Measurements from ENCODE around the gene RASAL2.
"Not testable (repeated sequence)": the region's sequence is repeated elsewhere in the genome, so short reads cannot be mapped to it uniquely, and the experiment has no call there.

The RASAL2 gene

GRCh38 chr1:178345807-178346206 lies 251.9 kb downstream of the RASAL2 start:
- Histone ChIP-seq H3K4me1 (ENCODE audit: insufficient read depth, low read length) (peaks cover 49% of the 10 kb centered on the region), H3K27me3 (ENCODE audit: insufficient read depth, low read length) (no peaks in the 10 kb centered on the region), H3K9me3 (ENCODE audit: insufficient read depth, low read depth, low read length) (0 out of 2 replicates have a peak, but pooled peaks cover 4% of the 10 kb centered on the region), H3K27ac (ENCODE audit: low read depth, low read length) (no peak overlapping the region), H3K4me3 (ENCODE audit: low read length) (no peak overlapping the region), H3K9ac (ENCODE audit: low read depth, low read length) (no peak overlapping the region), H3K36me3 (ENCODE audit: insufficient read depth, low read length) (no peaks in the 10 kb centered on the region)
- 83% methylated on average over 1 of the region's 1 CpG for WGBS

GRCh38 chr1:178349801-178350200 lies 255.9 kb downstream of the RASAL2 start:
- Histone ChIP-seq H3K4me1 (ENCODE audit: insufficient read depth, low read length) (peaks cover 14% of the 10 kb centered on the region), H3K4me3 (ENCODE audit: low read length) (no peak overlapping the region), H3K27ac (ENCODE audit: low read depth, low read length) (no peak overlapping the region), H3K27me3 (ENCODE audit: insufficient read depth, low read length) (no peaks in the 10 kb centered on the region), H3K9me3 (ENCODE audit: insufficient read depth, low read depth, low read length) (0 out of 2 replicates have a peak, but pooled peaks cover 4% of the 10 kb centered on the region), H3K36me3 (ENCODE audit: insufficient read depth, low read length) (no peaks in the 10 kb centered on the region), H3K9ac (ENCODE audit: low read depth, low read length) (no peak overlapping the region)
- 72% methylated on average over 2 of the region's 3 CpGs for WGBS

GRCh38 chr1:178351911-178352310 lies 258.0 kb downstream of the RASAL2 start:
- not testable (repeated sequence) for H3K36me3 ChIP-seq (ENCODE audit: insufficient read depth, low read length); H3K27ac ChIP-seq (ENCODE audit: low read depth, low read length); H3K4me1 ChIP-seq (ENCODE audit: insufficient read depth, low read length); H3K4me3 ChIP-seq (ENCODE audit: low read length); H3K9ac ChIP-seq (ENCODE audit: low read depth, low read length); H3K27me3 ChIP-seq (ENCODE audit: insufficient read depth, low read length); H3K9me3 ChIP-seq (ENCODE audit: insufficient read depth, low read depth, low read length)
- WGBS: no CpG with 5 or more reads among the region's 1 CpG

DNA sequence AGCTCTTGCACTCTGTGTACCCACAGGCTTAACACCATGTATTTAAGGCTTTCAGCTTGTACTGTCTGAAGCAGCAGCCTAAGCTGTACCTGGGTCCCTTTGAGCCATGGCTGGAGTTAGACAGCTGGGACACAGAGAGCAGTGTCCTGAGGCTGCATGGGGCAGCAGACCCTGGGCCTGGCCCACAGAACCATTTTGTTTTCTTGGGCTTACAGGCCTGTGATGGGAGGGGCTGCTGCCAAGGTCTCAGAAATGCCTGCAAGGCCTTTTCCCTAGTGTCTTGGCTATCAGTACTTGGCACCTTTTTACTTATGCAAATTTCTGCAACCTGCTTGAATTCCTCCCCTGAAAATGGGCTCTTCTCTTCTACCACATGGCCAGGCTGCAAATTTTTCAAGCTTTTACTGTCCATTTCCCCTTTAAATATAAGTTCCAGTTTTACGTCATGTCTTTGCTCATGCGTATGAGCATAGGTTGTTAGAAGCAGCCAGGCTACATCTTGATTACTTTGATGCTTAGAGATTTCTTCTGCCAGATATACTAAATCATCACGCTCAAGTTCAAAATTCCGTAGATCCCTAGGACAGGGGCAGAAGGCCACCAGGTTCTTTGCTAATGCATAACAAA lies 259.0 kb downstream of the RASAL2 start:
- no peaks in the 10 kb centered on the region for H3K36me3 ChIP-seq (ENCODE audit: insufficient read depth, low read length)
- H3K4me3 ChIP-seq (ENCODE audit: low read length): no peak overlapping the region
- no peaks in the 10 kb centered on the region for H3K4me1 ChIP-seq (ENCODE audit: insufficient read depth, low read length)
- no peaks in the 10 kb centered on the region for H3K27me3 ChIP-seq (ENCODE audit: insufficient read depth, low read length)
- 94% methylated on average over 4 of the region's 4 CpGs for WGBS
- no peak overlapping the region for H3K27ac ChIP-seq (ENCODE audit: low read depth, low read length)
- H3K9me3 ChIP-seq (ENCODE audit: insufficient read depth, low read depth, low read length): no peaks in the 10 kb centered on the region
- no peak overlapping the region for H3K9ac ChIP-seq (ENCODE audit: low read depth, low read length)

DNA sequence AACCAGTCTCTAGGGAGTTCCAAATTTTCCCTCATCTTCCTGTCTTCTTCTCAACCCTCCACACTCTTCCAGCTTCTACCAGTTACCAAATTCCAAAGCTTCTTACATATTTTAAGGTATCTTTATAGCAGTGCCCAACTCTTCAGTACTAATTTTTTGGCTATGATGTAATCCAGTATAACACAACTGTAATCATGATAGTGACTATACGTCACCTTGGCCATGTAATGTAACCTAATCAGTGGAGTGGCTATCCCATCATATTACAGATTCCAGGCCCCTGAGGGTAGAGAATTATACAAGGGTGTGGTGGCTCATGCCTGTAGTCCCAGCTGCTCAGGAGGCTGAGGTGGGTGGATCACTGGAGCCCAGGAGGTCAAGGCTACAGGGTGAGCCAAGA lies 259.6 kb downstream of the RASAL2 start:
- Histone ChIP-seq H3K9me3 (ENCODE audit: insufficient read depth, low read depth, low read length) (no peaks in the 10 kb centered on the region), H3K27me3 (ENCODE audit: insufficient read depth, low read length) (no peaks in the 10 kb centered on the region), H3K4me1 (ENCODE audit: insufficient read depth, low read length) (no peaks in the 10 kb centered on the region), H3K9ac (ENCODE audit: low read depth, low read length) (no peak overlapping the region), H3K27ac (ENCODE audit: low read depth, low read length) (no peak overlapping the region), H3K4me3 (ENCODE audit: low read length) (no peak overlapping the region), H3K36me3 (ENCODE audit: insufficient read depth, low read length) (no peaks in the 10 kb centered on the region)
- WGBS: no CpG with 5 or more reads among the region's 1 CpG

GRCh38 chr1:178354816-178355215 lies 260.9 kb downstream of the RASAL2 start:
- no peaks in the 10 kb centered on the region for H3K4me1 ChIP-seq (ENCODE audit: insufficient read depth, low read length)
- no peaks in the 10 kb centered on the region for H3K9me3 ChIP-seq (ENCODE audit: insufficient read depth, low read depth, low read length)
- no peaks in the 10 kb centered on the region for H3K36me3 ChIP-seq (ENCODE audit: insufficient read depth, low read length)
- WGBS: 84% methylated on average over 2 of the region's 3 CpGs
- H3K27me3 ChIP-seq (ENCODE audit: insufficient read depth, low read length): no peaks in the 10 kb centered on the region
- no peak overlapping the region for H3K27ac ChIP-seq (ENCODE audit: low read depth, low read length)
- H3K9ac ChIP-seq (ENCODE audit: low read depth, low read length): no peak overlapping the region
- H3K4me3 ChIP-seq (ENCODE audit: low read length): no peak overlapping the region

- 95% methylated on average over 1 of the region's 1 CpG for WGBS
- H3K36me3 ChIP-seq (ENCODE audit: insufficient read depth, low read length): no peaks in the 10 kb centered on the region
Measured at GRCh38 chr1:178356299-178356698, 262.4 kb downstream of the RASAL2 start.

GRCh38 chr1:178358456-178358855 lies 264.6 kb downstream of the RASAL2 start:
- no peak overlapping the region for H3K4me3 ChIP-seq (ENCODE audit: low read length)
- no peaks in the 10 kb centered on the region for H3K27me3 ChIP-seq (ENCODE audit: insufficient read depth, low read length)
- WGBS: 83% methylated on average over 1 of the region's 1 CpG
- no peaks in the 10 kb centered on the region for H3K9me3 ChIP-seq (ENCODE audit: insufficient read depth, low read depth, low read length)
- no peak overlapping the region for H3K9ac ChIP-seq (ENCODE audit: low read depth, low read length)
- no peaks in the 10 kb centered on the region for H3K36me3 ChIP-seq (ENCODE audit: insufficient read depth, low read length)
- no peaks in the 10 kb centered on the region for H3K4me1 ChIP-seq (ENCODE audit: insufficient read depth, low read length)
- no peak overlapping the region for H3K27ac ChIP-seq (ENCODE audit: low read depth, low read length)

More at GRCh38 chr1:178356299-178356698, 262.4 kb downstream of the RASAL2 start:
- Histone ChIP-seq H3K4me3 (ENCODE audit: low read length) (no peak overlapping the region), H3K9me3 (ENCODE audit: insufficient read depth, low read depth, low read length) (no peaks in the 10 kb centered on the region), H3K4me1 (ENCODE audit: insufficient read depth, low read length) (no peaks in the 10 kb centered on the region), H3K27ac (ENCODE audit: low read depth, low read length) (no peak overlapping the region), H3K9ac (ENCODE audit: low read depth, low read length) (no peak overlapping the region), H3K27me3 (ENCODE audit: insufficient read depth, low read length) (no peaks in the 10 kb centered on the region)

DNA sequence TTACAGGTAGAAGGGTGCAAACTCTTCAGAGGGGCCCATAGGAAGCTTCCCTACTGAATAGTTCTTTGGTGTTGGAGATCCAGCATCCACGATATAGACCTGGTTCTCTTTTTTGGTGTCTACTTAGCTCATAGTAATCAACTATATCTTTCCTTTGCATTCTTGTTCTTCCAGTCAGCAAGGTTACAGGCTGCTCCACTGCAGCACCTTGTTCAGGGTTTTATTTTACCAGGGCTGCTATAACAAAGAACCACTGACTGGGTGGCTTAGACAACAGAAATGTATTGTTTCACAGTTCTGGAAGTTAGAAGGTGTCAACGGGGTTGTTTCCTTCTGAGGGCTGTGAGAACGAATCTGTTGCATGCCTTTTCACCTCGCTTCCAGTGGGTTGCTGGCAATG lies 266.5 kb downstream of the RASAL2 start:
- Histone ChIP-seq H3K9me3 (ENCODE audit: insufficient read depth, low read depth, low read length) (no peaks in the 10 kb centered on the region), H3K4me1 (ENCODE audit: insufficient read depth, low read length) (no peaks in the 10 kb centered on the region), H3K36me3 (ENCODE audit: insufficient read depth, low read length) (no peaks in the 10 kb centered on the region), H3K4me3 (ENCODE audit: low read length) (no peak overlapping the region), H3K27me3 (ENCODE audit: insufficient read depth, low read length) (no peaks in the 10 kb centered on the region), H3K9ac (ENCODE audit: low read depth, low read length) (no peak overlapping the region), H3K27ac (ENCODE audit: low read depth, low read length) (no peak overlapping the region)
- WGBS: 93% methylated on average over 4 of the region's 4 CpGs

DNA sequence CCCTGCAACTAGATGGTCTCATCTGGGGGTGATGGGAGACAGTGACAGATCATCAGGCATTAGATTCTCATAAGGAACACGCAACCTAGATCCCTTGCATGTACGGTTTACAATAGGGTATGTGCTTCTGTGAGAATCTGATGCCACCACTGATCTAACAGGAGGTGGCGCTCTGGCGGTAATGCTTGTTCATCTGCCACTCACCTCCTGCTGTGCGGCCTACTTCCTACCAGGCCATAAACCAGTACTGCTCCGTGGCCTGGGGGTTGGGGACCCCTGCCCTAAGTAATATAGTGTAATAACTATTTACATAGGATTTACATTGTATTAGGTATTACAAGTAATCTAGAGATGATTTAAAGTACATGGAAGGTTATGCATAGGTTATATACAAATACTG lies 267.9 kb downstream of the RASAL2 start:
- Histone ChIP-seq H3K36me3 (ENCODE audit: insufficient read depth, low read length) (no peaks in the 10 kb centered on the region), H3K9ac (ENCODE audit: low read depth, low read length) (no peak overlapping the region), H3K9me3 (ENCODE audit: insufficient read depth, low read depth, low read length) (no peaks in the 10 kb centered on the region), H3K27ac (ENCODE audit: low read depth, low read length) (no peak overlapping the region), H3K27me3 (ENCODE audit: insufficient read depth, low read length) (no peaks in the 10 kb centered on the region), H3K4me1 (ENCODE audit: insufficient read depth, low read length) (no peaks in the 10 kb centered on the region), H3K4me3 (ENCODE audit: low read length) (no peak overlapping the region)
- WGBS: 98% methylated on average over 5 of the region's 6 CpGs

GRCh38 chr1:178362747-178363146 lies 268.8 kb downstream of the RASAL2 start:
- 96% methylated on average over 4 of the region's 4 CpGs for WGBS
- no peak overlapping the region for H3K27ac ChIP-seq (ENCODE audit: low read depth, low read length)
- no peaks in the 10 kb centered on the region for H3K27me3 ChIP-seq (ENCODE audit: insufficient read depth, low read length)
- H3K4me1 ChIP-seq (ENCODE audit: insufficient read depth, low read length): no peaks in the 10 kb centered on the region
- no peaks in the 10 kb centered on the region for H3K36me3 ChIP-seq (ENCODE audit: insufficient read depth, low read length)
- no peak overlapping the region for H3K9ac ChIP-seq (ENCODE audit: low read depth, low read length)
- no peak overlapping the region for H3K4me3 ChIP-seq (ENCODE audit: low read length)
- no peaks in the 10 kb centered on the region for H3K9me3 ChIP-seq (ENCODE audit: insufficient read depth, low read depth, low read length)

DNA sequence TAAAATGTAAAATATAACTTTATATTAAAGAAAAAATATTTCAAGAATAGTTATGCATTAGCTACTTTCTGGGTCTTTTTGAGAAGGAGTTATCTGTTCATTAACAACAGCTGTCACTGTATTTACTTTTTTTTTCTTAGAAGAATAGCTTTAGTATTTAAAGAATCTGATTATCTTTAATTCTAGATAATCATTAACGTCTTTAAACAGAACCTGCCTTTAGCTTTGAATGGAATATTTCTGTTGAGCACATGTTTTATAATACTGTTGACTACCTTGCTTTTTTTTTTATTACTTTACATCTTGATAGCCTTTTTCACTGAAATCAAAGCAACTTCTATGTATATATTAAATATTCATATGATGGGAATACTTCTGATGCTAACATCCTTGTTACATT lies 270.9 kb downstream of the RASAL2 start:
- Histone ChIP-seq H3K9me3 (ENCODE audit: insufficient read depth, low read depth, low read length) (no peaks in the 10 kb centered on the region), H3K4me1 (ENCODE audit: insufficient read depth, low read length) (no peaks in the 10 kb centered on the region), H3K4me3 (ENCODE audit: low read length) (no peak overlapping the region), H3K9ac (ENCODE audit: low read depth, low read length) (no peak overlapping the region), H3K27me3 (ENCODE audit: insufficient read depth, low read length) (no peaks in the 10 kb centered on the region), H3K36me3 (ENCODE audit: insufficient read depth, low read length) (no peaks in the 10 kb centered on the region), H3K27ac (ENCODE audit: low read depth, low read length) (no peak overlapping the region)
- WGBS: no CpG with 5 or more reads among the region's 1 CpG
